ENCODE data around the gene UBAC2. TPM values are rescaled to one million over a fixed set of nuclear protein-coding genes. Genes with fewer than 3 reads are reported as not detected.
A peak's percentile ranks its signal among the peaks of the same experiment; 100 is the strongest.
"Not testable (repeated sequence)": the region's sequence is repeated elsewhere in the genome, so short reads cannot be mapped to it uniquely, and the experiment has no call there.

The UBAC2 gene
- total RNA-seq, 1 donor = 51.3 TPM

DNA sequence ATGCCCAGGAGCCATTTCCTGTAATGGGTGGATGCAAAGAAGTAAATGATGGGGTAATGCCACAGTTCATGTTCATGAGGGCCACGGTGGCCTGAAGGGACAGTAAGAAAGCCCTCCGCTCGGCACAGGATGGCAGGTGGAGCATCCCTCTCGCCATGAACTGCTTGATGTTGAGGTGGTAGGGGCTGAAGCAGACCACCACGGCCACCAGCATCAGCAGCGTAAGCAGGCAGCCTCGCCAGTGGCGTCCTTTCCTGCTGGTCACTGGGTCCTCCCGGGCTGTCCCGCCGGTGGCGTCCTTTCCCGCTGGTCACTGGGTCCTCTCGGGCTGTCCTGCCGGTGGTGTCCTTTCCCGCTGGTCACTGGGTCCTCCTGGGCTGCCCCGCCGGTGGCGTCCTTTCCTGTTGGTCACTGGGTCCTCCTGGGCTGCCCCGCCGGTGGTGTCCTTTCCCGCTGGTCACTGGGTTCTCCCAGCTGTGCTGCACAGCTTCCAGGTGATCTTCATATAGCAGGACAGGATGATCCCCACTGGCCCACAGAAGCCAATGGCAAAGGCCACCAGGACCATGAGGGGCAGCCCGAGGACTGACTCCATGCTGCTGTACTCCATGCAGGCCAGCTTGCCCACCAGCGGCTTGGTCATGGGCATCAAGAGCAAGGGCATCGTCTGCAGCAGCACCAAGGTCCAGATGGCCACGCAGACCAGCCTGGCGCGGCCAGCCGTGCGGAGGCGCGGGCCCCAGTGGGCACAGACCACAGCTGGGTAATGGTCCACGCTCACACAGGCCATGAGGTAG lies 207.4 kb downstream of the UBAC2 start:
- Histone ChIP-seq H3K4me3 (ENCODE audit: low read length) (no peak overlapping the region), H3K9me3 (ENCODE audit: low read depth, low read length) (no peaks in the 10 kb centered on the region), H3K27me3 (ENCODE audit: insufficient read depth, low read length) (no peaks in the 10 kb centered on the region), H3K4me1 (ENCODE audit: insufficient read depth, low read length) (peaks cover 24% of the 10 kb centered on the region)

DNA sequence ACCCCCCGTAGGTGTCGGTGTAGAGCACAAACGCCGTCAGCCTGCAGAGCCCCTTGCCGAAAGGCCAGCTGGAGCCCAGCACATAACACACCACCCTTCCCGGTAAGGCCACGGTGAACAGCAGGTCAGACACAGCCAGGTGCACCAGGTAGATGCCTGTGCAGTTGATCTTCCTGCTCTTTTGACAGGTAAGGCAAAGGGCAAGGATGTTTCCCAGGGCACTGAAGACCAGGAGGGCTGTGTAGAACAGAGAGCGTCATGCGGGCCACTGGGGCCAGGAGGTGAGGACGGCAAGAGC lies 208.0 kb downstream of the UBAC2 start:
- no peak overlapping the region for H3K4me3 ChIP-seq (ENCODE audit: low read length)
- H3K4me1 ChIP-seq (ENCODE audit: insufficient read depth, low read length) = peaks cover 24% of the 10 kb centered on the region
- H3K27me3 ChIP-seq (ENCODE audit: insufficient read depth, low read length) = no peaks in the 10 kb centered on the region
- no peaks in the 10 kb centered on the region for H3K9me3 ChIP-seq (ENCODE audit: low read depth, low read length)

DNA sequence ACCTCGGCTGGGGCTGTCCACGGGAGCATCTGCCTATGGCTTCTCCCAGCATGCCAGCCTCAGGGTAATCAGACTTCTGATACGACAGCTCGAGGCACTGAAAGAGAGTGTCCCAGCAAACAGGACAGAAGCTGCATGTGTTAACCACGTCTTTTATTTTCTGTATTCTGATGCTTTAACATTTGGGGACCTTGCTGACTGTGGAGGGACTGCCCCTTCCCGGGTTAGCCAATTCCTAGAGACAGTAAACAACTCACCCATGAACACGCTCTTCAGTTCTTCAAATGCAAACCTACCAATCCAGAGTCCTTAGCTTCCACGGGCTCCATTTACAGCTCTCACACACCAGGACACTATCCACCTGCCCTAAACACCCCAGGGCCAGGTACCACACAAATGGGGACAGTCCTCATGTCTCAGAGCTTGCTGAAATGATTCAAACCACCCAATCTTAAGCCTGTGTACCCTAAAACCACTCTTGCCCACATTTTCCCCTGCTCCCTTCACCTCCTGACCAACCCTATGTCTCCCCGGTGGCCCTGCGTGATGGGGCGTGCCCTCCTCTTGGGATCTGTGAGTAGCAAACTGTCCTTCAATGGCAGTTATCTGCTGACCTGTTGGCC lies 208.9 kb downstream of the UBAC2 start:
- not testable (repeated sequence) for H3K27me3 ChIP-seq (ENCODE audit: insufficient read depth, low read length); H3K4me3 ChIP-seq (ENCODE audit: low read length); H3K9me3 ChIP-seq (ENCODE audit: low read depth, low read length)
- peaks cover 24% of the 10 kb centered on the region for H3K4me1 ChIP-seq (ENCODE audit: insufficient read depth, low read length)

DNA sequence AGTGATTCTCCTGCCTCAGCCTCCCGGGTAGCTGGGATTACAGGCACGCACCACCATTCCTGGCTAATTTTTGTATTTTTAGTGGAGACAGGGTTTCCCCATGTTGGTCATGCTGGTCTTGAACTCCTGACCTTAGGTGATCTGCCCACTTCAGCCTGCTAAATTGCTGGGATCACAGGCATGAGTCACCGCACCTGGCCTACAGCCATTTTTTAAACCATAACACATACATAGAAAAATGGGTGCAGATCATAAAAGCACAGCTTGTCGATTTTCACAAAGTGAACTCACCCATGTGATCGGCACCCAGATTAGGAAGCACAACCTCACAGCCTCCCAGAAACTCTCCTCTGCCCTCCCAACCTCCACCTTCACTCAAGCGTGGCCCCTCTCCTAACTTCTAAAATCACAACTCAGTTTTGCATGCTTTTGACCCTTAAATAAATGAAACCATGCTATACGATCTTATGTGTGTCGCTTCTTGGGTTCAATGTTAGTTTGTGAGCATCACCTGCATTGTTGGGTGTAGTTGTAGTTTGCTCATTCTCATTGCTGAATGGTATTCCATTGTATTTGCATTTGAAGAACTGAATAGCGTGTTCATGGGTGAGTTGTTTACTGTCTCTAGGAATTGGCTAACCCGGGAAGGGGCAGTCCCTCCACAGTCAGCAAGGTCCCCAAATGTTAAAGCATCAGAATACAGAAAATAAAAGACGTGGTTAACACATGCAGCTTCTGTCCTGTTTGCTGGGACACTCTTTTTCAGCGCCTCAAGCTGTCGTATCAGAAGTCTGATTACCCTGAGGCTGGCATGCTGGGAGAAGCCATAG lies 210.2 kb downstream of the UBAC2 start:
- not testable (repeated sequence) for H3K4me3 ChIP-seq (ENCODE audit: low read length); H3K9me3 ChIP-seq (ENCODE audit: low read depth, low read length); H3K27me3 ChIP-seq (ENCODE audit: insufficient read depth, low read length)
- H3K4me1 ChIP-seq (ENCODE audit: insufficient read depth, low read length) = peaks cover 29% of the 10 kb centered on the region

DNA sequence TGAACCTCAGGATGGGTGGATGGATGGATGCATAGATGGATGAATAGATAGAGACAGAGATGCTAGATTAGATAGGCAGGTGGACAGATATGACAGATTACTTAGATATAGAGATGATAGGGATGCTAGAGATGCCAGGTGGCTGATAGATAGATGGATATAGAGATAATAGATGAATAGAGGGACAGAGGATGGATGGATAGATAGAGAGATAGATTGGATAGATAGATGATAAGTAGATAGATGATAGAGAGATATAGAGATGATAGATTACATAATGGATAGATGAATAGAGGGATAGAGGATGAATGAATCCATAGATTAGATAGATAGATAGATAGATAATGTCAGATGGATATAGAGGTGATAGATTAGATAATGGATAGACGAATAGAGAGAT lies 212.2 kb downstream of the UBAC2 start:
- Histone ChIP-seq H3K4me3 (ENCODE audit: low read length) (no peak overlapping the region), H3K9me3 (ENCODE audit: low read depth, low read length) (no peaks in the 10 kb centered on the region), H3K4me1 (ENCODE audit: insufficient read depth, low read length) (peaks cover 17% of the 10 kb centered on the region), H3K27me3 (ENCODE audit: insufficient read depth, low read length) (no peaks in the 10 kb centered on the region)

DNA sequence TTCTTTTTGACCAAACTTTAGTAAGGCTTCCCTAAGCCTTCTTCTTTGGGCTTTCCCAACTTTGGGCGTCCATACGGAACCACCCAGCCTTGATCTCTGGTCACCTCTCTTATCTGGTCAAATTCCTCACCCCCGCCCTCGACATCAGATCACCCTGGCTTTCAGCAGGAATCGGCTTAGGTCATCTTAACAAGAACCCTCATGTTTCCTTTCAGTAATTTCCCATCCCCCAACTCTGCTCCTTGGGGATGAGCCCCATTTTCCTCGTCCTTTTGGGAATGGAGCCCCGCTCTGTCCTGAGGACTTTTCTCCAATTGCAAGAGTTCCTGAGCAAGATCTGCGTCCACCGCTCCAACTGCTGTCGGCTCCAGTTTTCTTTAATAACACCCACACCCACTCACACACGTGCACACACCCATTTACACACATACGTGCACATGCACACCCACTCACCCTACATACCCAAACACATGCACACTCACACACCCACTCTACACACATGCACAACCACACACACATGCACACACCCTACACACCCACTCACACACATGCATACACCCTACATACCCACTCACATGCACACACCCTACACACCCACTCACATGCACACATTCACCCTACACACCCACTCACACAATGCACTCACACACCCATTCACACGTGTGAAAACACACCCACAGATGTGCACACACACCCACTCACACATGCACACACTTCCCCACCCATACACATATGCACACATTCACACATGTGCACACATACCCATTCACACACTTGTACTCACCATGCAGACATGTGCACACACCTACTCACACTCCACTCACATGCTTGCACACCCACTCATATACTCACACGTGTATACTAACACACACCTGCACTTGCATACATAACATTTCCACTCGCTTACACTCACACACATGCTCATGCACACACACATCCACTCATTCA lies 213.7 kb downstream of the UBAC2 start:
- peaks cover 20% of the 10 kb centered on the region for H3K4me1 ChIP-seq (ENCODE audit: insufficient read depth, low read length)
- H3K27me3 ChIP-seq (ENCODE audit: insufficient read depth, low read length) = no peaks in the 10 kb centered on the region
- H3K9me3 ChIP-seq (ENCODE audit: low read depth, low read length) = no peaks in the 10 kb centered on the region
- H3K4me3 ChIP-seq (ENCODE audit: low read length) = peak overlapping the region; percentile 23

DNA sequence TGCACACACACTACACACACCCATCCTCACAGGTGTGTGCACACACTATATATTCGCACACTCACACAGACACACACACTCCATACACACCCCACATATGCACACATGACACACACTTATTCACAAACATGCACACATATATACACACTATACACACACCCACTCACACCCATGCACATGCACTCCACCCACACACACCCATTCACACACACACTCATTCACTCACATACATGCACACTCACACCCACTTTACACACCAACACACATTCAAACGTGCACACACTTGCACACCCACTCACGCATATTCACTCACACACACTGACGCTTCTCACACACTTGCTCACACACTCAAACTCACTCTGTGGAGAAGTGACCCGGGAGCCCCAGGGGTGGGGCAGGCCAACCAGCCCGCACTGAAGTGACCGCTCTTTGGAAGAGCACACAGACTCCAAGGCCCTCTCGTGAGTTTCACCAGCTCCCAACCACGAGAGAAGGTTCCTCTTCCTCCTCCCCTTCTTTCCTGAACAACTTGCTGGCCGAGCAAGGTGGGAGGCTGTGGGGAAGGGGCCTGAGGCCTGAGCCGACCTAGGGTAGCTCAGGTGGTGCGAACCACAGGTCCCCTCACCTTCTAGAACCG lies 214.5 kb downstream of the UBAC2 start:
- peak overlapping the region; percentile 23 for H3K4me3 ChIP-seq (ENCODE audit: low read length)
- H3K27me3 ChIP-seq (ENCODE audit: insufficient read depth, low read length) = no peaks in the 10 kb centered on the region
- H3K4me1 ChIP-seq (ENCODE audit: insufficient read depth, low read length) = peaks cover 28% of the 10 kb centered on the region
- H3K9me3 ChIP-seq (ENCODE audit: low read depth, low read length) = no peaks in the 10 kb centered on the region

DNA sequence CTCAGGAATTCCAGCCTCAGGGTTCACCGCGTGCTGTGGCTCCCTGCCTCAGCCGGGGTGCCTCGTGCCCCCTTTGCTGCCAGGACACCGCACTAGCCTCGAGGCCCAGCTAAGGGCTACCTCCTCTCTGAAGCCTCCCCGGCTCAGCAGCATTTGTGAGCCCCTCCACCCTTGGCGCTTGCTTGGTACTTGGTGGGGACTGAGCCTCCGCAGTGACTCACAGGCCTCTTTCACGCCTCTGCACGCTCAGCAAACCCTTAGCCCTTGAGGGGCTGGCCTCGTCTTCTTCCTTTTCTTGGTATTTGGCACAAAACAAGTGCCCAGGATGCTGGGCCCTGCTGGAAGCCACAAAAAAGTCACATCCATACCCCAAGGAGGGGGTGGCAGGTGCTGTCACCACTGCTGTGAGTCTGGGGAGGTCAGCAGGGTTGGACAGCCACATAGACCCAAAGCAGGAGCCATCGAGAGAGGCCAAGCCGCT lies 215.2 kb downstream of the UBAC2 start:
- H3K4me3 ChIP-seq (ENCODE audit: low read length) = peak overlapping the region; percentile 23
- no peaks in the 10 kb centered on the region for H3K9me3 ChIP-seq (ENCODE audit: low read depth, low read length)
- peaks cover 36% of the 10 kb centered on the region for H3K4me1 ChIP-seq (ENCODE audit: insufficient read depth, low read length)
- no peaks in the 10 kb centered on the region for H3K27me3 ChIP-seq (ENCODE audit: insufficient read depth, low read length)

DNA sequence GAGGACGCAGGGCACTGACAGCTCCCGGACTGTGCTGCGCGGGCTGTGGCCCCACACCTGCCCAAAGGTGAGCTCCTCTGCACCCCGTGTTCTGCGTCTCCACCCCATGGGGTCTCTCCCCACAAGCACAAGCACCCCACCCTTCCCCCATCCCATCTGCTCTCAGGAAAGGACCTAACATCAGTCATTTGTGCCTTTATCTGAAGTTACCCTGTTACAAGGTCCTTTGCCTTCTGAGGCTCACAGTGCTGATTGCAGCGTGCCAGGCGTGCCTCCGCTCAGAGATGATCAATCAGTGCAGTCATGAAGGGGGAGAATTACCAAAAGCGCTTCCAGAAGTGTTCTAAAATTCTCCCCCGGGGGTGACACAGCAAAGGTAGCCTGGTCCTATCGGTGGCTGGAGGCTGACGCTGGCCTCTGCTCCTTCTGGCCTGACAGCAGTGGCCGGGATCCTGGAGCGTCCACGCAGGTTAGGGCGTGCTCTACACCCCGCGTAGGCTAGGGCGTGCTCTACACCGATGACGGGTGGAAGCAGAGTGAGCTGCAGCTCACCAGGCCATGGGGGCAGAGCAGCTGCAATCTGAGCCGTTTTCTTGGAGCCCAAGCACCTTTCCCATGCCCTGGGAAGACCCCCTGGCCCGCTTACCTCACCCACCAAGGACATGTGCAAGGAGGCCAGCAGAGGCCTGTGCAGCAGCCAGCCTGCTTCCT lies 215.9 kb downstream of the UBAC2 start:
- no peaks in the 10 kb centered on the region for H3K27me3 ChIP-seq (ENCODE audit: insufficient read depth, low read length)
- H3K9me3 ChIP-seq (ENCODE audit: low read depth, low read length) = no peaks in the 10 kb centered on the region
- H3K4me3 ChIP-seq (ENCODE audit: low read length) = peak overlapping the region; percentile 23
- H3K4me1 ChIP-seq (ENCODE audit: insufficient read depth, low read length) = peaks cover 42% of the 10 kb centered on the region

DNA sequence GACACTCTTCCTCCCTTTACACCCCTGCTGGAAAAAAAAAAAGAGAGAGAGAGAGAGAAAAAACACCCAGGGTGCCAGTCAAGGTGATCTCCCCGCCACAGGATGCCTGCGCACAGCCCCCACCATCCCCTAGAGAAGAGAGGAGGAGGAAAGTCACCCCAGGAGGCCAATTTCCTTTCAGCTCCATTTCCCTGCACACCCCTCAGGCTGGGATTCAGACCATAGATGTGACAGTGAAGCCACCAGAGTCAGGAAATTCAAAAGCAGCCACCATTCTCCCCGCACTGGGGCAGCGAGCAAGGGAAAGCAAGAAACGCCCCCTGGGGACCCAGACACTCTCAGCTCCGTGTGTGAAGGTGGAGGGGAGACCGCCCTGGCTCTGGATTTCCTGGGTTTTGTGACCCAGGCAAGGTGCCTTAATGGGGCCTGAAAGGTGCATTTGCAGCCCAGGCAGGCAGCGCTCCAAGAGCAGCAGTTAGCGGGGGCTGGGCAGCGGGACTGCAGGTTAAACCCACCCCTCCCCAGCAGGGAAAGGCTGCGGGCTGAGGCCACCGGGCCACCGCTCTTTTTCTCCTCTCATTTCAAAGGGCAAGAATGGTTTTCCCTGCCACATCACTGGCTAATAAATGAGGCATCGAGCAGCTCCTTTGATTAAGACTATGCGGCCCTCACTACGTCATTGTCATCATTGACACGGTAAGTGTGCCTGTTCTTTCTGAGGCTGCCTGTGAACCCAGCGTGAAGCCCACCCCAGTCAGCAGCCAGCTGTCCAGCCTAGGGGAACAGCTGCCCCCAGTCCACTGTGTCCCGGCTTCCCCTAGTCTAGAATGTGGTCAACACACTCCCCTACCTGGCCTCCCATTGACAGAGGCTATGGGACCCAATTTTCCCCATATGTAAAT lies 216.8 kb downstream of the UBAC2 start:
- Histone ChIP-seq H3K27me3 (ENCODE audit: insufficient read depth, low read length) (no peaks in the 10 kb centered on the region), H3K4me1 (ENCODE audit: insufficient read depth, low read length) (peaks cover 51% of the 10 kb centered on the region), H3K4me3 (ENCODE audit: low read length) (no peak overlapping the region), H3K9me3 (ENCODE audit: low read depth, low read length) (no peaks in the 10 kb centered on the region)

DNA sequence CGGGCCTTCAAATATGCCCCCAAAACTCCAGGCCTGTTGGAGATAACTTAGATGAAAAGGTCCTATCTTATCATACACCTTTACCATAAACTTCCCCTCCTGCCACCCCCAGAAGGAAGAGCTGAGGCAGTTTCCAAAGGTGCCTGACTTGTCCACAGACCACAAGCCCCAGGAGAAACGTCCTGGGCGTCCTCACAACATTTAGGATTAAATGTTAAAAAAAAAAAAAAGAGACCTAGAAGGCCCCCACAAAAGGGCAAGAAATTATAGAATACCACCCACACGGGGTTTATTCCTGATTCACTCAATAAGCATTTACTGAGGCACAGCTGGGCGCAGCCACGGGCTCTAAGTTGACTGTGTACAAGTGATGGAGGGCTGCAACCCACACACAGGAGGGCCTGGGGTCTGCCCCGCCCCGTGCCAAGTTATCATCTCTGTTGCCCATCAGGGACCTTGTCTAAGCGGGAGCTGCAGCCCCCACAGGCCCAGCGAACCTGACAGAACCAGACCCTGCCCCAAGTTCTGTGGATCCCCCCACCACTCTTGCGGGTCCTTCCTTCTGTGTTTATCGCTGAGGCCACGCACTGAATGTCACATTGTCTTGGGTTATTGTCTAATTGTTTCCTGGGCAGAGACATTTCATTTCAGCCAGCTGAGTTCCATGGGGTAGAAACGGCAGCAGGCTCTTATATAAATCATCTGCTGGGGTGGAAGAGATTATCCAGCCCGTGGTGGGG lies 217.6 kb downstream of the UBAC2 start:
- Histone ChIP-seq H3K4me1 (ENCODE audit: insufficient read depth, low read length) (peaks cover 59% of the 10 kb centered on the region), H3K9me3 (ENCODE audit: low read depth, low read length) (no peaks in the 10 kb centered on the region), H3K4me3 (ENCODE audit: low read length) (no peak overlapping the region), H3K27me3 (ENCODE audit: insufficient read depth, low read length) (no peaks in the 10 kb centered on the region)

DNA sequence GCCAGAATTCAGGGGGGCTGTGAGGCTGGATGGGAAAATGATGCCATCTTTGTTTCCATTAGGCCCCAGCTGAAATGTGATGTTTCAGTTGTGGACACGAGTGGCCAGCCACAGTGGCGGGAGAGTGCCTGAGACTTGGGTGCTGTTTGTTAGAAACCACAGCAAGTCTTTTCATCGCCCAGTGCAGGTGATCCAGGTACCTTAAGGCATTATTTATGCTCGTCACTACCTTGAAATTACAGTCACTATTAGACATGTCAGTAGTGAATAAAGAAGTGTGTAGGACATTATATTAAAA lies 218.1 kb downstream of the UBAC2 start:
- Histone ChIP-seq H3K4me3 (ENCODE audit: low read length) (no peak overlapping the region), H3K9me3 (ENCODE audit: low read depth, low read length) (no peaks in the 10 kb centered on the region), H3K4me1 (ENCODE audit: insufficient read depth, low read length) (peaks cover 63% of the 10 kb centered on the region), H3K27me3 (ENCODE audit: insufficient read depth, low read length) (no peaks in the 10 kb centered on the region)

Data from mononuclear cell (primary cell).